ENCODE measurements around the gene KCNN4. TPM values are rescaled to one million over a fixed set of nuclear protein-coding genes. Genes with fewer than 3 reads are reported as not detected.
"Not testable (repeated sequence)": the region's sequence is repeated elsewhere in the genome, so short reads cannot be mapped to it uniquely, and the experiment has no call there.

KCNN4 gene
- total RNA-seq, 4 donors from 2014 or later = 26.5 to 72.2 (median 37.4) TPM; not detected in 1

- H3K4me1 ChIP-seq = no peaks in the 10 kb centered on the region
- H3K27ac ChIP-seq = no peak overlapping the region
- in situ Hi-C loops (cut with MboI; ENCODE audit: low pct_ligation_motif_present in 1 of 4, low pct_unique_long_range_greater_than_20kb in 1 of 4, low sequenced_read_pairs in 3 of 4) = loop anchor here in 1 of 4 donors (25.0 kb wide), 1 partner anchor 370 kb away; no protein-coding TSS in a partner anchor
- intact Hi-C loops (cut with DNase I; ENCODE audit: low total_unique reads) = no loop called here
- H3K27me3 ChIP-seq = no peaks in the 10 kb centered on the region
- no peak overlapping the region for H3K4me3 ChIP-seq
- no peaks in the 10 kb centered on the region for H3K36me3 ChIP-seq
- TF ChIP-seq EP300 (IDR thresholded peaks at IDR 0.05; ENCODE audit: low read depth) (no peak), POLR2A (IDR thresholded peaks at IDR 0.05) (no peak), POLR2AphosphoS5 (IDR thresholded peaks at IDR 0.05) (no peak)
- TF ChIP-seq, protein P1, sequence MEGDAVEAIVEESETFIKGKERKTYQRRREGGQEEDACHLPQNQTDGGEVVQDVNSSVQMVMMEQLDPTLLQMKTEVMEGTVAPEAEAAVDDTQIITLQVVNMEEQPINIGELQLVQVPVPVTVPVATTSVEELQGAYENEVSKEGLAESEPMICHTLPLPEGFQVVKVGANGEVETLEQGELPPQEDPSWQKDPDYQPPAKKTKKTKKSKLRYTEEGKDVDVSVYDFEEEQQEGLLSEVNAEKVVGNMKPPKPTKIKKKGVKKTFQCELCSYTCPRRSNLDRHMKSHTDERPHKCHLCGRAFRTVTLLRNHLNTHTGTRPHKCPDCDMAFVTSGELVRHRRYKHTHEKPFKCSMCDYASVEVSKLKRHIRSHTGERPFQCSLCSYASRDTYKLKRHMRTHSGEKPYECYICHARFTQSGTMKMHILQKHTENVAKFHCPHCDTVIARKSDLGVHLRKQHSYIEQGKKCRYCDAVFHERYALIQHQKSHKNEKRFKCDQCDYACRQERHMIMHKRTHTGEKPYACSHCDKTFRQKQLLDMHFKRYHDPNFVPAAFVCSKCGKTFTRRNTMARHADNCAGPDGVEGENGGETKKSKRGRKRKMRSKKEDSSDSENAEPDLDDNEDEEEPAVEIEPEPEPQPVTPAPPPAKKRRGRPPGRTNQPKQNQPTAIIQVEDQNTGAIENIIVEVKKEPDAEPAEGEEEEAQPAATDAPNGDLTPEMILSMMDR (IDR thresholded peaks at IDR 0.05) = no peak
- DNase-seq = no peak
- no peaks in the 10 kb centered on the region for H3K9me3 ChIP-seq
Measured at GRCh38 chr19:43807651-43808050, 26.9 kb upstream of the KCNN4 start.

GRCh38 chr19:43806848-43807247 is 26.1 kb upstream of the KCNN4 start:
- intact Hi-C loops (cut with DNase I; ENCODE audit: low total_unique reads) (no loop called here), in situ Hi-C loops (cut with MboI; ENCODE audit: low pct_ligation_motif_present in 1 of 4, low pct_unique_long_range_greater_than_20kb in 1 of 4, low sequenced_read_pairs in 3 of 4) (loop anchor here in 1 of 4 donors (25.0 kb wide), 1 partner anchor 370 kb away; no protein-coding TSS in a partner anchor)
- H3K4me1 ChIP-seq = no peaks in the 10 kb centered on the region
- DNase-seq = no peak
- TF ChIP-seq EP300 (IDR thresholded peaks at IDR 0.05; ENCODE audit: low read depth) (no peak), POLR2A (IDR thresholded peaks at IDR 0.05) (no peak)
- TF ChIP-seq, protein P1 (IDR thresholded peaks at IDR 0.05) = no peak
- H3K4me3 ChIP-seq = no peak overlapping the region
- H3K36me3 ChIP-seq = no peaks in the 10 kb centered on the region
- H3K27ac ChIP-seq = no peak overlapping the region
- H3K27me3 ChIP-seq = no peaks in the 10 kb centered on the region
- WGBS, 2 donors (ENCODE audit: low coverage in 1 of 2) = 66 to 73% methylated on average over 5 of the region's 5 CpGs
- H3K9me3 ChIP-seq = no peaks in the 10 kb centered on the region

GRCh38 chr19:43806401-43806800 is 25.6 kb upstream of the KCNN4 start:
- WGBS, 2 donors (ENCODE audit: low coverage in 1 of 2) = 71 to 88% methylated on average over 1 to 7 of the region's 7 CpGs
- in situ Hi-C loops (cut with MboI; ENCODE audit: low pct_ligation_motif_present in 1 of 4, low pct_unique_long_range_greater_than_20kb in 1 of 4, low sequenced_read_pairs in 3 of 4) = loop anchor here in 1 of 4 donors (25.0 kb wide), 1 partner anchor 369 kb away; no protein-coding TSS in a partner anchor

DNA sequence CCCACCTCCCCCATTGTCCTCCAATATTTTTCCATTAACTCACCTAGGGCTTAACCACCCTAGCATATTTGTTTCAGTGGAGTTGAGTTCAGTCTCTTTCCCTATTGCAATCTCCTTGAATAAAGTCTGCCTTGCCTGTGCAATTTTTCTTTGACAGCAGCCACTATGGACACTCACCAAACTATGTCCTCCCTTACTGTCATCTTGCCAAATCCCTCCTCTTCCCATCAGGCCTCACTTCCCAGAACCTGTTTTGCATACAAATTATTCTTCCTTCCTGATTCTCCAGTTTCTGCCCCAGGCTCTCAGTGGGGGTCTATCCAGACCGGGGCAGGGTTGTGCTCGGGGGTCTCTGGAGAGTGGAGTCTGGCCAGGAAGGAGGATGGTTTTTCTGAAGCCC is 23.7 kb upstream of the KCNN4 start:
- Histone ChIP-seq H3K27me3 (no peaks in the 10 kb centered on the region), H3K27ac (no peak overlapping the region), H3K4me3 (no peak overlapping the region), H3K36me3 (no peaks in the 10 kb centered on the region), H3K9me3 (no peaks in the 10 kb centered on the region), H3K4me1 (peaks cover 0 to 6% (median 3%) of the 10 kb centered on the region in 4 donors)
- no peak for DNase-seq
- 36% methylated on average over 2 of the region's 2 CpGs; no CpG with 5 or more reads in 1 of the 2 donors for WGBS, 2 donors (ENCODE audit: low coverage in 1 of 2)
- in situ Hi-C loops (cut with MboI; ENCODE audit: low pct_ligation_motif_present in 1 of 4, low pct_unique_long_range_greater_than_20kb in 1 of 4, low sequenced_read_pairs in 3 of 4) (loop anchor here in 1 of 4 donors (25.0 kb wide), 1 partner anchor 367 kb away; no protein-coding TSS in a partner anchor), intact Hi-C loops (cut with DNase I; ENCODE audit: low total_unique reads) (no loop called here)
- TF ChIP-seq EP300 (IDR thresholded peaks at IDR 0.05; ENCODE audit: low read depth) (no peak), POLR2AphosphoS5 (IDR thresholded peaks at IDR 0.05) (no peak), POLR2A (IDR thresholded peaks at IDR 0.05) (no peak)
- TF ChIP-seq, protein P1 (IDR thresholded peaks at IDR 0.05) = no peak

More at GRCh38 chr19:43806401-43806800, 25.6 kb upstream of the KCNN4 start:
- H3K4me3 ChIP-seq; intact Hi-C loops (cut with DNase I; ENCODE audit: low total_unique reads); H3K9me3 ChIP-seq; H3K36me3 ChIP-seq; H3K27ac ChIP-seq; H3K27me3 ChIP-seq; H3K4me1 ChIP-seq; DNase-seq: not testable (repeated sequence)

Data from transverse colon (tissue), 4 donors.